ENCODE results near the gene INAFM2.

INAFM2 gene

DNA sequence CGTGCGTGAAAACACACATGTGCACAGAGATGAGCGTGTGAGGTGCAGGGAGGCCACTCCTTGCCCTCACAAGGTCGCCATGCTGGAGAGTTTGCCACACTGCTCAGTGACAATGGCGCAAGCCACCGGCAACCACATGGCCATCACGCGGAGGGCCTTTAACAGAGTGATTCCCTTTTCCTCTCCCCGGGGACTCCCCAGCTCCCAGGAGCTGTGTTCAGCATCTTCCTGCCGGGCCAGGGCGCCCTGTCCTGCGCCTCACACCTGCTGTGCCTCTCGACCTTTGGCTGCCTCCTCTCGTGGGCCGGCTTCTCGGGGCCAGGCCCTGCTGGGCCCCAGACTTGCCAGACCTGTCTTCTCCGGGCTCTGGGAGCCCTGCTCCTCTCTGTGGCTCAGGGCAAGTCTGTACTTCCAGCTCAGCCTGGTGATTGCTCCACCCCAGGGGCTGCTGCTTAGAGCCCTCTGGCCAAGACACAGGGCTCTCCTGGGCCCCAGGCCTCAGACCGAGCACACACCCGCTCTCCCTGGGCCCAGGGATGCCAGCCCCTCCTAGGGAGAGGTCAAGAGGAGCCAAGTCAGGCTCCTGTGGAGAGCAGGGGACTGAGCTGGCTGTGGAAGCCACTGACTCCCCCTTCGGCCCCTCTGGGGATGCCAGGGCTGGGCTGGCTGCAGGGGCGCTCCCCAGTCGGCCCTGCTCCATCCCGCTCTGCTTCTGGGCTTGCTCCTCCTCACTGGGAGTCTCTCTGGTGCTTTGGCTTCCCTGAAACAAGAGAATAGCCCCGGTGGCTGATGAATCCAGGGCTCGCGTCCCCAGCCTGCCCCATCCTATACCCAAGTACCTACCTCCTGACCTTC lies 11.7 kb downstream of the INAFM2 start:
- H3K27ac ChIP-seq (ENCODE audit: low read length) = no peak overlapping the region
- H3K9me2 ChIP-seq (replicated peaks; ENCODE audit: insufficient read depth, low read length) = no peaks in the 10 kb centered on the region
- H3K36me3 ChIP-seq (replicated peaks; ENCODE audit: insufficient read depth, low read length) = no peaks in the 10 kb centered on the region
- no peak overlapping the region for H2AFZ ChIP-seq (ENCODE audit: low read length)
- no peak for DNase-seq
- H3K9ac ChIP-seq (ENCODE audit: low read length) = no peak overlapping the region
- H3K27me3 ChIP-seq (replicated peaks; ENCODE audit: insufficient read depth, low read length) = no peaks in the 10 kb centered on the region
- H3F3A ChIP-seq (ENCODE audit: insufficient read depth, low read length) = no peaks in the 10 kb centered on the region
- TF ChIP-seq EZH2phosphoT487 (IDR thresholded peaks at IDR 0.05; ENCODE audit: low read length) = no peak
- TF ChIP-seq, protein P1, sequence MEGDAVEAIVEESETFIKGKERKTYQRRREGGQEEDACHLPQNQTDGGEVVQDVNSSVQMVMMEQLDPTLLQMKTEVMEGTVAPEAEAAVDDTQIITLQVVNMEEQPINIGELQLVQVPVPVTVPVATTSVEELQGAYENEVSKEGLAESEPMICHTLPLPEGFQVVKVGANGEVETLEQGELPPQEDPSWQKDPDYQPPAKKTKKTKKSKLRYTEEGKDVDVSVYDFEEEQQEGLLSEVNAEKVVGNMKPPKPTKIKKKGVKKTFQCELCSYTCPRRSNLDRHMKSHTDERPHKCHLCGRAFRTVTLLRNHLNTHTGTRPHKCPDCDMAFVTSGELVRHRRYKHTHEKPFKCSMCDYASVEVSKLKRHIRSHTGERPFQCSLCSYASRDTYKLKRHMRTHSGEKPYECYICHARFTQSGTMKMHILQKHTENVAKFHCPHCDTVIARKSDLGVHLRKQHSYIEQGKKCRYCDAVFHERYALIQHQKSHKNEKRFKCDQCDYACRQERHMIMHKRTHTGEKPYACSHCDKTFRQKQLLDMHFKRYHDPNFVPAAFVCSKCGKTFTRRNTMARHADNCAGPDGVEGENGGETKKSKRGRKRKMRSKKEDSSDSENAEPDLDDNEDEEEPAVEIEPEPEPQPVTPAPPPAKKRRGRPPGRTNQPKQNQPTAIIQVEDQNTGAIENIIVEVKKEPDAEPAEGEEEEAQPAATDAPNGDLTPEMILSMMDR (IDR thresholded peaks at IDR 0.05; ENCODE audit: low read length) = no peak
- TF ChIP-seq EZH2 (optimal IDR thresholded peaks at IDR 0.05; ENCODE audit: low read depth, low read length) = no peak
- peaks cover 14% of the 10 kb centered on the region; the same call in 1 of the 2 replicates for H3K4me1 ChIP-seq (ENCODE audit: low read length)
- H3K4me3 ChIP-seq (ENCODE audit: low read length) = no peak overlapping the region
- H4K20me1 ChIP-seq (ENCODE audit: insufficient read depth, low read length) = no peaks in the 10 kb centered on the region
- H3K79me2 ChIP-seq (ENCODE audit: low read length) = no peaks in the 10 kb centered on the region
- no peak overlapping the region for H3K4me2 ChIP-seq (ENCODE audit: low read depth, low read length)
- H3K9me3 ChIP-seq (replicated peaks; ENCODE audit: insufficient read depth, low read length) = no peaks in the 10 kb centered on the region

DNA sequence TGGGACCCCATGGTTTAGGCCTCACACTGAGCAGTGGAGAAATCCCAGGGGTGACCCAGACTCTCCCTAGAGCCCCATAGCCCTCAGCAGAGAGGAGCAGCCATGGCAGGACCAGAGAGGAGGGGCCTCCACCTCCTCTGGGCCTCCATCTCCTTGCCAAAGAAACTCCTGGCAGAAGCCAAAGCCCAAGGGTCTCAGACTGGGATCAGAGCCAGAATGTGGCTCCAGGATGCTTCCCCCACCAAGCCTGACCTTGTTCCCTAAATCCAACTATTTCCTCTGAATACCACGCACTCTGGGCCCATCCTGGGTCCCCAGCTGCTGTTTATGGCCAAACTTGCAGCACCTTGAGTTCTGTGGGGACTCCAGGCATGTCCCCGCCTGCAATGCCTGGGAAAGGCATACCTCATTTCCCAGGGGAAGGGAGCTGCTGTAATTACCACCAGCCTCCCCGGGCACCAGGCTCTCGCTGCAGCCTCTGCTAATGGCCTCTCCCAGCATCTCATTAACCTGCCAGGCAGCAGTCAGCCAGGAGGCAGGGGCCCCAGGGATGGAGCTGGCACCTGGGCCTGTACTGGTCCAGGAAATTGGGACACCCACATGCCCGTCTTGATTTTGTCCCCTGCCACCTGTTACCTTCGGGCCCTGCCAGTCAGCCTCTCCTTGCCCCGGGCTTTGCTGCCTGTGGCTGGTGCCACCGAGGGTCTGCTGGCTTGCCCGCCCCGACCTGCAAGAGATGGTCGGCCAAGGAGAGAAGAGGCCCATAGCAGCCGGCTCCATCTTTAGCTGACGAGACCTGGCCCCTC lies 12.6 kb downstream of the INAFM2 start:
- Histone ChIP-seq H3K27me3 (replicated peaks; ENCODE audit: insufficient read depth, low read length) (no peaks in the 10 kb centered on the region), H4K20me1 (ENCODE audit: insufficient read depth, low read length) (no peaks in the 10 kb centered on the region), H3F3A (ENCODE audit: insufficient read depth, low read length) (no peaks in the 10 kb centered on the region), H3K4me3 (ENCODE audit: low read length) (peak overlapping the region; percentile 26; the same call in 1 of the 2 replicates), H3K79me2 (ENCODE audit: low read length) (no peaks in the 10 kb centered on the region), H2AFZ (ENCODE audit: low read length) (peak overlapping the region; percentile 71), H3K9ac (ENCODE audit: low read length) (no peak overlapping the region), H3K9me3 (replicated peaks; ENCODE audit: insufficient read depth, low read length) (no peaks in the 10 kb centered on the region), H3K27ac (ENCODE audit: low read length) (no peak overlapping the region), H3K4me1 (ENCODE audit: low read length) (peaks cover 12% of the 10 kb centered on the region; the same call in 1 of the 2 replicates), H3K4me2 (ENCODE audit: low read depth, low read length) (peak overlapping the region; percentile 48; the same call in 1 of the 2 replicates), H3K36me3 (replicated peaks; ENCODE audit: insufficient read depth, low read length) (no peaks in the 10 kb centered on the region), H3K9me2 (replicated peaks; ENCODE audit: insufficient read depth, low read length) (no peaks in the 10 kb centered on the region)
- TF ChIP-seq, protein P1 (IDR thresholded peaks at IDR 0.05; ENCODE audit: low read length) = no peak
- TF ChIP-seq EZH2 (optimal IDR thresholded peaks at IDR 0.05; ENCODE audit: low read depth, low read length) = no peak
- TF ChIP-seq EZH2phosphoT487 (IDR thresholded peaks at IDR 0.05; ENCODE audit: low read length) = no peak
- no peak for DNase-seq

DNA sequence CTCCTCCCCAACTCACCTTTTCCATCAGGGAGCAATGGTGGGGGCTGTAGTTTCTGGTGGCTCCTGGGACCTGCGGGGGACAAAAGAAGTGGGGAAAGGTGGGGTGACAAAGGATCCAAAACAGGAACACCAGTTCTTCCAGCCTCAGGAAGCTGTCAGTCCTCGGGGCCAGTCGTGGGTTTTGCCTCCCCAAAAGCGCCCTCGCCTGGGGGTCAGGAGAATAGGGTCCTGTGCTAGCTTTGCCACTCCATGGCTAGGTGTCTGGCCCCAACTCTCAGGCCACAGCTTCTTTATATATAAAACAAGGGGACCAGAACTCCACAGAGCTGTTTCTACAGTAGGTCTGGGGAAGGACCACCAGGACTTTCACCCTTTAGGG lies 13.2 kb downstream of the INAFM2 start:
- H2AFZ ChIP-seq (ENCODE audit: low read length) = peak overlapping the region; percentile 71
- peak; percentile 36 for DNase-seq

More for the DNA sequence above, 13.2 kb downstream of the INAFM2 start:
- no peak for TF ChIP-seq EZH2phosphoT487 (IDR thresholded peaks at IDR 0.05; ENCODE audit: low read length)
- TF ChIP-seq, protein P1 (IDR thresholded peaks at IDR 0.05; ENCODE audit: low read length) = peak; percentile 70
- no peaks in the 10 kb centered on the region for H3K36me3 ChIP-seq (replicated peaks; ENCODE audit: insufficient read depth, low read length)
- no peaks in the 10 kb centered on the region for H3K79me2 ChIP-seq (ENCODE audit: low read length)
- no peaks in the 10 kb centered on the region for H3K9me2 ChIP-seq (replicated peaks; ENCODE audit: insufficient read depth, low read length)
- no peak overlapping the region for H3K9ac ChIP-seq (ENCODE audit: low read length)
- H4K20me1 ChIP-seq (ENCODE audit: insufficient read depth, low read length) = no peaks in the 10 kb centered on the region
- no peaks in the 10 kb centered on the region for H3K9me3 ChIP-seq (replicated peaks; ENCODE audit: insufficient read depth, low read length)
- H3K4me1 ChIP-seq (ENCODE audit: low read length) = peaks cover 12% of the 10 kb centered on the region; the same call in 1 of the 2 replicates
- H3F3A ChIP-seq (ENCODE audit: insufficient read depth, low read length) = no peaks in the 10 kb centered on the region
- no peaks in the 10 kb centered on the region for H3K27me3 ChIP-seq (replicated peaks; ENCODE audit: insufficient read depth, low read length)
- H3K4me3 ChIP-seq (ENCODE audit: low read length) = peak overlapping the region; percentile 26; the same call in 1 of the 2 replicates
- H3K27ac ChIP-seq (ENCODE audit: low read length) = no peak overlapping the region
- H3K4me2 ChIP-seq (ENCODE audit: low read depth, low read length) = peak overlapping the region; percentile 48; the same call in 1 of the 2 replicates
